ENCODE results near the gene KLHL25. TPM values are rescaled to one million over a fixed set of nuclear protein-coding genes. Genes with fewer than 3 reads are reported as not detected.

The KLHL25 gene
- total and polyA plus RNA-seq, 2 of the 13 experiments (the other 11 are each of a cell fraction or from before 2014, with no cell fraction given): 3.7 to 8.2 TPM

DNA sequence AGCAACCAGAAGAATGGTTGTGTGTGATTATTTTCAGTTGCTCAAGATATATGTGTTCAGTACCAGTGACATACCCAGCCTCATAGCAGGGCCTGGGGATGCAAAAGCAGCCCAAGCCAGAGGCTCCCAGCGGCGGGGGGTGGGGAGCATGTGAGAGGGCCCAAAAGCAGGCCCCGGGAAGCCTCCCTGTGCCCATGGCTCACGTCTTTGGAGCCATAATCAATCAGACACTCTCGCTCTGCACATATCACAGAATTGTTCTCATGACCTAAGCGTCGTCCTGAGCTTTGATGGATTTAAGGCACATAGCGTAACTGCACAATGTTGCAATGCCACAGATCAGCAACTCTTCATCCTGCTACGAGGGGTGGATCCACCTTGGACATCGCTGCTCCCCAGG, 20.8 kb downstream of the KLHL25 start:
- ATAC-seq (no peak), FAIRE-seq (no peak)

DNA sequence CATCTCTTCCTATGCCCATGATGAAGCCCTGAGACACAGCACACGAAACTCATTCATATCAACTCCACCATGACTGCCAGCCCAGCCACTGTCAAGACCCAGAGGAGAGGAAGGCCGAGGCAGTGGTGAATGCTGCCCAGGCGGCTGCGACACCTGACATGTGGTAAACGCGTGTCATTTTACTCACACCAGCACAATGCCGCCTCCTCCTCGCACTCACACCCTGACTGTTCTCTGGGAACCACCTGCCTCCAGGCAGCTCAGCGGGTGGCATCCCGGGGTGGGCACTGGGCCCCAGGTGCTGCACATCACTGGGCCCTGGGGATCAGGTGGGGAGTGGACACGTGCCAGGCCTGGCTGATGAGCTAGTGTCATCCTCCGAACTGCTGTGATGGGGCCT, 21.5 kb downstream of the KLHL25 start:
- no TSS peak for BruUV-seq (replicated peaks)
- FAIRE-seq: no peak
- no peak for TF ChIP-seq ZNF556 (CRISPR knock-in tag; IDR thresholded peaks at IDR 0.05; ENCODE audit: borderline replicate concordance)
- no peak for TF ChIP-seq RXRB (CRISPR knock-in tag; IDR thresholded peaks at IDR 0.05; ENCODE audit: borderline replicate concordance)
- TF ChIP-seq ZNF883 (CRISPR knock-in tag; IDR thresholded peaks at IDR 0.05; ENCODE audit: not compliant biosample characterization): no peak
- TF ChIP-seq, protein P1, sequence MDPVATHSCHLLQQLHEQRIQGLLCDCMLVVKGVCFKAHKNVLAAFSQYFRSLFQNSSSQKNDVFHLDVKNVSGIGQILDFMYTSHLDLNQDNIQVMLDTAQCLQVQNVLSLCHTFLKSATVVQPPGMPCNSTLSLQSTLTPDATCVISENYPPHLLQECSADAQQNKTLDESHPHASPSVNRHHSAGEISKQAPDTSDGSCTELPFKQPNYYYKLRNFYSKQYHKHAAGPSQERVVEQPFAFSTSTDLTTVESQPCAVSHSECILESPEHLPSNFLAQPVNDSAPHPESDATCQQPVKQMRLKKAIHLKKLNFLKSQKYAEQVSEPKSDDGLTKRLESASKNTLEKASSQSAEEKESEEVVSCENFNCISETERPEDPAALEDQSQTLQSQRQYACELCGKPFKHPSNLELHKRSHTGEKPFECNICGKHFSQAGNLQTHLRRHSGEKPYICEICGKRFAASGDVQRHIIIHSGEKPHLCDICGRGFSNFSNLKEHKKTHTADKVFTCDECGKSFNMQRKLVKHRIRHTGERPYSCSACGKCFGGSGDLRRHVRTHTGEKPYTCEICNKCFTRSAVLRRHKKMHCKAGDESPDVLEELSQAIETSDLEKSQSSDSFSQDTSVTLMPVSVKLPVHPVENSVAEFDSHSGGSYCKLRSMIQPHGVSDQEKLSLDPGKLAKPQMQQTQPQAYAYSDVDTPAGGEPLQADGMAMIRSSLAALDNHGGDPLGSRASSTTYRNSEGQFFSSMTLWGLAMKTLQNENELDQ (CRISPR knock-in tag; IDR thresholded peaks at IDR 0.05; ENCODE audit: borderline replicate concordance): no peak
- TF ChIP-seq ZNF180 (CRISPR knock-in tag; IDR thresholded peaks at IDR 0.05; ENCODE audit: borderline replicate concordance, low read depth): no peak
- no peak for TF ChIP-seq MED8 (CRISPR knock-in tag; IDR thresholded peaks at IDR 0.05; ENCODE audit: insufficient replicate concordance)
- no peak for TF ChIP-seq STAG1 (CRISPR knock-in tag; IDR thresholded peaks at IDR 0.05)
- TF ChIP-seq, protein P2, sequence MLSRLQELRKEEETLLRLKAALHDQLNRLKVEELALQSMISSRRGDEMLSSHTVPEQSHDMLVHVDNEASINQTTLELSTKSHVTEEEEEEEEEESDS (CRISPR knock-in tag; IDR thresholded peaks at IDR 0.05; ENCODE audit: borderline replicate concordance): no peak
- no peak for TF ChIP-seq NRL (CRISPR knock-in tag; IDR thresholded peaks at IDR 0.05; ENCODE audit: borderline replicate concordance)
- TF ChIP-seq YY1 (IDR thresholded peaks at IDR 0.05; ENCODE audit: insufficient read depth, insufficient replicate concordance, low read depth, low read length): no peak
- TF ChIP-seq ZNF891 (CRISPR knock-in tag; IDR thresholded peaks at IDR 0.05): no peak
- TF ChIP-seq MIXL1 (CRISPR knock-in tag; IDR thresholded peaks at IDR 0.05): no peak
- no peak for TF ChIP-seq ZNF629 (CRISPR knock-in tag; conservative IDR thresholded peaks at IDR 0.05)

More for the DNA sequence above, 20.8 kb downstream of the KLHL25 start:
- Histone ChIP-seq H3K36me3 (replicated peaks in 1 of 2; ENCODE audit: control insufficient read depth in 1 of 2, insufficient read depth in 2 of 2, low read length in 2 of 2) (peaks cover 2% of the 10 kb centered on the region in 2 experiments; a peak in 2 of 5 replicates), H3K4me3 (replicated peaks in 1 of 3; ENCODE audit: insufficient read depth in 1 of 3, low read depth in 2 of 3, low read length in 3 of 3) (no peak overlapping the region), H3K4me2 (ENCODE audit: low read depth, low read length) (no peak overlapping the region), H3K4me1 (ENCODE audit: insufficient read depth, low read length) (peaks cover 39% of the 10 kb centered on the region), H3K27me3 (ENCODE audit: control insufficient read depth in 1 of 2, insufficient read depth in 2 of 2, low read length in 2 of 2) (no peaks in the 10 kb centered on the region), H3K79me2 (ENCODE audit: insufficient read depth, low read length) (peaks cover 51% of the 10 kb centered on the region), H3K9me3 (ENCODE audit: low read length) (no peaks in the 10 kb centered on the region), H4K20me1 (ENCODE audit: insufficient read depth, low read length) (no peaks in the 10 kb centered on the region), H3K9ac (ENCODE audit: insufficient read depth, low read depth, low read length) (no peak overlapping the region), H2AFZ (ENCODE audit: low read length) (no peak overlapping the region), H3K27ac (ENCODE audit: extremely low read length, insufficient read depth, low read length) (no peak overlapping the region)
- POLR2A ChIA-PET: no interaction called here
- no peak for DNase-seq (ENCODE audit: low spot score)
- CTCF ChIA-PET (ENCODE audit: low intra/inter-chr PET ratio, low total read pairs): no interaction called here
- in situ Hi-C loops (cut with HindIII; ENCODE audit: extremely low pct_ligation_motif_present, low pct_unique_long_range_greater_than_20kb): no loop called here
- TF ChIP-seq, protein P3, sequence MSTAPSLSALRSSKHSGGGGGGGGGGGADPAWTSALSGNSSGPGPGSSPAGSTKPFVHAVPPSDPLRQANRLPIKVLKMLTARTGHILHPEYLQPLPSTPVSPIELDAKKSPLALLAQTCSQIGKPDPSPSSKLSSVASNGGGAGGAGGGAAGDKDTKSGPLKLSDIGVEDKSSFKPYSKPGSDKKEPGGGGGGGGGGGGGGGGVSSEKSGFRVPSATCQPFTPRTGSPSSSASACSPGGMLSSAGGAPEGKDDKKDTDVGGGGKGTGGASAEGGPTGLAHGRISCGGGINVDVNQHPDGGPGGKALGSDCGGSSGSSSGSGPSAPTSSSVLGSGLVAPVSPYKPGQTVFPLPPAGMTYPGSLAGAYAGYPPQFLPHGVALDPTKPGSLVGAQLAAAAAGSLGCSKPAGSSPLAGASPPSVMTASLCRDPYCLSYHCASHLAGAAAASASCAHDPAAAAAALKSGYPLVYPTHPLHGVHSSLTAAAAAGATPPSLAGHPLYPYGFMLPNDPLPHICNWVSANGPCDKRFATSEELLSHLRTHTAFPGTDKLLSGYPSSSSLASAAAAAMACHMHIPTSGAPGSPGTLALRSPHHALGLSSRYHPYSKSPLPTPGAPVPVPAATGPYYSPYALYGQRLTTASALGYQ (CRISPR knock-in tag; IDR thresholded peaks at IDR 0.05): no peak
- no peak for TF ChIP-seq ZNF777 (CRISPR knock-in tag; IDR thresholded peaks at IDR 0.05)
- no peak for TF ChIP-seq NR3C1 (CRISPR knock-in tag; IDR thresholded peaks at IDR 0.05)
- no peak for TF ChIP-seq KAT8 (CRISPR knock-in tag; IDR thresholded peaks at IDR 0.05)
- WGBS (ENCODE audit: low lambda C conversion rate): 98% methylated on average over 7 of the region's 10 CpGs
- intact Hi-C loops (cut with micrococcal nuclease; ENCODE audit: unreplicated experiment): no loop called here
- BruUV-seq (replicated peaks): no TSS peak

More for the DNA sequence above, 21.5 kb downstream of the KLHL25 start:
- CTCF ChIA-PET (ENCODE audit: low intra/inter-chr PET ratio, low total read pairs): no interaction called here
- Histone ChIP-seq H3K36me3 (replicated peaks in 1 of 2; ENCODE audit: control insufficient read depth in 1 of 2, insufficient read depth in 2 of 2, low read length in 2 of 2) (peaks cover 2 to 6% of the 10 kb centered on the region in 2 experiments; a peak in 4 of 5 replicates), H3K4me2 (ENCODE audit: low read depth, low read length) (no peak overlapping the region), H4K20me1 (ENCODE audit: insufficient read depth, low read length) (no peaks in the 10 kb centered on the region), H2AFZ (ENCODE audit: low read length) (no peak overlapping the region), H3K4me3 (replicated peaks in 1 of 3; ENCODE audit: insufficient read depth in 1 of 3, low read depth in 2 of 3, low read length in 3 of 3) (no peak overlapping the region), H3K9me3 (ENCODE audit: low read length) (no peaks in the 10 kb centered on the region), H3K9ac (ENCODE audit: insufficient read depth, low read depth, low read length) (no peak overlapping the region), H3K27me3 (ENCODE audit: control insufficient read depth in 1 of 2, insufficient read depth in 2 of 2, low read length in 2 of 2) (no peaks in the 10 kb centered on the region), H3K79me2 (ENCODE audit: insufficient read depth, low read length) (peaks cover 45% of the 10 kb centered on the region), H3K27ac (ENCODE audit: extremely low read length, insufficient read depth, low read length) (no peak overlapping the region), H3K4me1 (ENCODE audit: insufficient read depth, low read length) (peaks cover 32% of the 10 kb centered on the region)
- WGBS (ENCODE audit: low lambda C conversion rate): 94% methylated on average over 7 of the region's 12 CpGs
- POLR2A ChIA-PET: no interaction called here
- in situ Hi-C loops (cut with HindIII; ENCODE audit: extremely low pct_ligation_motif_present, low pct_unique_long_range_greater_than_20kb): no loop called here
- ATAC-seq (no peak), DNase-seq (ENCODE audit: low spot score) (no peak)
- intact Hi-C loops (cut with micrococcal nuclease; ENCODE audit: unreplicated experiment): no loop called here

Data from HepG2 (cell line).